ENCODE measurements around the gene ANKS1A.
"Not testable (repeated sequence)": the region's sequence is repeated elsewhere in the genome, so short reads cannot be mapped to it uniquely, and the experiment has no call there.

The ANKS1A gene

DNA sequence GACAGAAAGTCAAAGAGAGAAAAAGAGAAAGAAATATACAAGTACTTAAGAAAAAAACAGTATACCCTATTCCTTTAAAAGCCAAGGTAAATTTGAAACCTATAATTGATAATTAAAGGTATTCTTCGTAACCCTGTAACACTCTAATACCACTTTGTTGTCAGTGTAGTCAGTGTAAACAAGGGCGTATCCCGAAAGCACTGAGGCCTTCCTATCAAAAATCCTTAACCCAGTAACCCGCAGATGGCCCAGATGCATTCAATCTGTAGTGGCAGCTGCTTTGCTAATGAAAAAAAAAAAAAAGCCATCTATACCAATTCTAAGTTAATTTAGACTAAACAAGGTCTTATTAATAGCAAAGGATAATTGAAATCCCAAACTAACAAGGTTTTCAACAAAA, 110.9 kb downstream of the ANKS1A start:
- not testable (repeated sequence) for DNase-seq

DNA sequence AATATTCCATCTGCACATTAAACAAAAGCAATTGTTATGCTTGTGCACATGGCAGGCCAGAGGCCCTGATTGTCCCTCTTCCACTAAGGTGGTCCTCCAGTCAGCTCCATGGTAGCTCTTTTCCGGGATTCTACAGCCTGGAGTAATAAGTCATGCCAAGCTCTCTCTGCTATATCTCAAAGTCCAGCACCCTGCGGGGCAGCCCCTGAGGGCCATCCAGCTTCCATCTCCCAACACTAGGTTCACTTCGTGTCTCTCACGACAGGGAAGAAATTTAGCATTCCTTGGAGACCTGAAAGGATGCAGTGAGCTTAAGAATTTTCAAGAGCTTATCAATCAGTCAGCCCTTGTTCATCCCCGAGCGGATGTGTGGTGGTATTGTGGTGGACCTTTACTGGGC, 112.3 kb downstream of the ANKS1A start:
- not testable (repeated sequence) for DNase-seq

DNA sequence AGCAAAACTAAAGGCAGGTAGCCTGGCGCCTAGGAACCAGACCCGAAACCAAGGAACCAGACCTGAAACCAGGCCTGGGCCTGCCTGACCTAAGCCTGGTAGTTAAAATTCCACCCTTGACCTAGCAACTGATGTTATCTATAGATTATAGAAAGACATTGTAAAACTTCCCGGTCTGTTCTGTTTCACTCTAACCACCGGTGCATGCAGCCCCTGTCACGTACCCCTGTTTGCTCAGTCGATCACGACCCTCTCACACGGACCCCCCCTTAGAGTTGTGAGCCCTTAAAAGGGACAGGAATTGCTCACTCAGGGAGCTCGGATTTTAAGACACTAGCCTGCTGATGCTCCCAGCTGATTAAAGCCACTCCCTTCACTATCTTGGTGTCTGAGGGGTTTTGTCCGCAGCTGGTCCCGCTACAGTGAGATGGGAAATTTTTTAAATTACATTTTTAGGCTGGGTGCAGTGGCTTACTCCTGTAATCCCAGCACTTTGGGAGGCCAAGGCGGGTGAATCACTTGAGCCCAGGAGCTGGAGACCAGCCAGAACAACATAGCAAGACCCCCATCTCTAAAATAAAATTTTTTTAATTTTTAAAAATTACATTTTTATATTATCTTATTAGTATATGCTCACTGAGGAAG, 115.0 kb downstream of the ANKS1A start:
- not testable (repeated sequence) for DNase-seq

DNA sequence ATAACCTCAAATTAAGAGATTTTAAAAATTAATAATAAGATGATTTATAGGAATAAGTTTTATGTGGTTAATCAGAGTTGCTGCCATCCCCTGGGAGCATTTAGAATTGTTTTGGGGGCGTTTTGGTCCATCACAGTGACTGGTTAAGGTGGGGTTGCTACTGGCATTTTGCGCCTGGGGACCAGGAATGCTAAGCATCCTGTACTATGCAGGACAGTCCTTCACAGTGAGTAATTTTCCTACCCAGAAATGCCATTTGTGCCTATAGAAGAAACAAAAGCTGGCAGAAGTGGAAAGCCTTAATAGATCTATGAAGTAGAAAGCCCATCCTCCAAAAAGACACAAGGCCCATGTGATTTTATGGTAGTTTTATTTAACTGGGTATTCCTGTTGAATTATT, 118.0 kb downstream of the ANKS1A start:
- DNase-seq: no peak

DNA sequence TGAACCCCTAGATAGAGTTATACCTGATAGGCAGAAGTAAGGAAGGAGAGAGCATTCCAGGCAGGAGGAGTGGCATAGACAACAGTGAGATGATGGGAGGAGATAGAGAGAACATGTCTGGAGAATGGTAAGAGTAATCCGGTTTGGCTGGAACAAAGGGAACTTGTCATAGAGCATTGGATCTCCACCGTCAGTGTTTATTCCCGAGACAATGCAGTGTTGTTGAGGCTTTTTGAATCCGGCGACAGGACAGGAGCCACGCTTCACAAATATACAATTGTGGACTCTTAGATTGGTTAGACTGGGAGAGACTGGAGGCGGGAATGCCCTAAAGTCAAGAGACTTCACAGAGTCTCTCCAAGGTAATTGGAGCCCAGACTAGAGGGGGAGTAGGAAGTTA, 119.8 kb downstream of the ANKS1A start:
- DNase-seq: peak; percentile 83

DNA sequence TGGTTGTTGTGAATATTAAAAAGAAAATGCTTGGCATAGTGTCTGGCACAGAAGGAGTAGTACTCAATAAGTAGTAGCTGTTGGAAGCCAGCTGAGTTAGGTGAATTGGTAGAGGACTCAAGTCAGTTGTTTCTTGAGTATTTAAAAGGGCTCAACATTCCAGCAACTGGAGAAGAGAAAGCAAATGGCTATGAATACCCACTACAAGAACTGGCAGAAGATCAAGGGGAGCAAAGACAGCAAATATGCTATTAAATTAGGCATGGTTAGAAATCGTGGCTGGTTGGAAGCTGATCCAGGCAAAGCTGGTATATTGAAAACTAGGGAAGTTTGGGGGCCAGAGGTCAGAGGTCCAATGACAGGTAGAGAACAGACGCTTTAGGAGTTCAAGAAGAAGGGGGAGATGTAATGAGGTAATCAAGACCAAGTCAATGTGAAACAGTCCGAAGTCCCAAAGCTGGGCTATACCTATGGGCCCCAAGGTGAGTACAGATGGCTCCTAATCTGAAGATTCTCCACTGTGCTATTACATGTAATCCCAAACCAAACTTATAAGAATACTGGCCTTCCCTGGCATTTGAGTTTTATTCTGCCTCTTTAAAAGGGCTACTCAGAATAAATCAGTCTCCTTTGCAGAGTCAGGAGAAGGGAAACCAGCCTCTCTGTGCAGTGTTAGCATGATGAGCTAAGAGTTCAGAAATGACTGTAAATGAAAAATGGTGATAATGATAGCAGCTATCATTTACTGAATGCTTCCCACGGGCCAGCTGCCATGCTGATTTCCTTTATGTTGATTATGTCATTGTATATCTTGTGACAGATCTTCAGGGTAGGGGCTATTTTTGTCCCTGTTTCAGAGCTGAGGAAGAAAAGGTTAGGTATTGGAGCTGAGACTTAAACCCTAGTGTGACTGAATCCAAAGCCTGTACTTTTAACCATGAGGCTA, 122.3 kb downstream of the ANKS1A start:
- DNase-seq: no peak

DNA sequence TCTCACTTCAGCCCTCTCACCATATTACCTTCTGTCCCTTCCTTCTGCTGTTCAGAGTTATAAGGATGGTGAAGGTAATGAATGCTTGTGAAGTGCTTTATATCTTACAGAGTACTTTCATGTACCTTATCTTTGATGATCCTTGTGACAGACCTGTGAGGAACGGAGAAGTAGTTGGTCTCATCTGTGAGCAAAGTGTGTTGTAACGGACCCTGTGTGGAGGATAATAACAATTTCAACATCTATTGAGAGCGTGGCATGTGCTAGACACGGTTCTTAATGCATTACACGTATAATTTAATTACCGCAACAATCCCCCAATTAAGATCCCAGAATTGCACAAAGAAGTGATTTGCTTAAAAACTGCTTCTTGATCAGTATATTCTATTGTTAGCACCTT, 124.6 kb downstream of the ANKS1A start:
- DNase-seq: no peak

DNA sequence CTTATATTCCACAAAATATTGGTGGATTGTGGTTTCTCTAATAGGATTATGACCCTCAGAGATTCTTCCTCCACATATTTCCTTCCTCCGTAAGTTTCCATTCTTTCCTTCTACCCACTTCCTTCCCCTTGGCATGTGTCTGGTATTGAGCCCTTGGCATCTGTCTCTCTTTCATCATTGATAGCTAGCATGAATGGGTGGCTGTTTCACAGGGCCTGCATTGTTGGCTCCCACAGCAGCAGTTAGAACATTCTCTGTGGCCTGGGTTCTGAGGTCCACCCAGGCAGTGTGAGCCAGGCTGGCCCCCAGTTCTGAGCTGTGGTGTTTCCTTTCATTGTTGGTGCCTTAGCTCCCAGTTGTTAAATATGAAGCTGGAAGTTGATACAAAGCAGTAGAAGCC, 125.3 kb downstream of the ANKS1A start:
- peak; percentile 87 for DNase-seq

DNA sequence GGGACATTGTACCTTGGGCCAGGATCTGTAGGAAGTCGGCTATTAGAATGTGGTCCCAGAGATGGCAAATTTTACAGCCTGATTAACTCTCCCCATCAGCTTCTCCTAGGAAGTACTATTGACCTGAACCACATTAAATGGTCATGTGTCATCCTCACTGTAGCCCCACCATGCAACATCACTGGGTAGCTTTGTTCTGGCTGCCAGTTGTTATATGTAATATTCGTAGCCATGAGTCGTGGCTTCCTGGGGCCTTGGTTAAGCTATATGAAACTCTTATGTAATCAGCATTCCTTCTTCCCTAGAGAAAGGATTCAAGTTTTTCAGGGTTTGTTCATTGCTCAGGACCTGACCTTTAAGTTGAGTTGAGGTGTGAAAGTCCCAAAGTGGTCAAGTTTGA, 125.7 kb downstream of the ANKS1A start:
- no peak for DNase-seq

DNA sequence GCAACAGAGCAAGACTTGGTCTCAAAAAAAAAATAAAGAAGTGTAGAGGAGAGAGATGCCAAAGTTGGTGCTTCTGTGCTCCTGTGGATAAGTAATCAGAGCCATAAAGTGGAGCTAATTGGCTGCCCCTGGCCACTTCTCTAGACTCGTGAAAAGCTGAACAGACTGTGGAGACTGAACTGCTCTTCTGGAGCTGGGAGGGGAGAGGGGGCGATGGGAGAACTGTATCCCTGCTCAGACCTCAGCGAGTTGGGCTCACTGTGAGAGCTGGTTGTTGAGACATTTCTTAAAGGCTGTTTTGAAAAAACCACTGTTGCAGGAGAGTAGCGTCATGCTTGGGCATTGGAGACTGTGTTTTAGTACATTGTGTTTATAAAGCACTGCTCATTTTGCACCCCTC, 126.4 kb downstream of the ANKS1A start:
- DNase-seq: no peak

DNA sequence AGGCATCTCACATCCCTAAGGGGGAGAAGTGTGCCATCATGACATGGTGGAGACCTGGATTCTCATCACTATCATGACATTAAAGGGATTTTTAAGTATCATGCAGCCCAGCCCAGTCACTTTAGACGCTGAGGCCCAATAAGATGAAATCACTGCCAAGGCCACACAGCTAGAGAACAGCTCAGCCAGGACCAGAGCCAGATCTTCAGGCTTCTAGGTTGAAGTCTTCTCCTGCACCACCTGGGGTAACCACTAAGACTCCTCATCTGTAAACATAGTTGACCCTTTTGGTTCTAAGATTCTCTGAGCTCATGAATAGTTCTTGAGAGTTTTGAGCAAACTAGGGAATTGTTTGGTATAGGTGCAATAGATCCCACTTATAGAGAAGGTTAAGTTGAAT, 126.9 kb downstream of the ANKS1A start:
- no peak for DNase-seq

DNA sequence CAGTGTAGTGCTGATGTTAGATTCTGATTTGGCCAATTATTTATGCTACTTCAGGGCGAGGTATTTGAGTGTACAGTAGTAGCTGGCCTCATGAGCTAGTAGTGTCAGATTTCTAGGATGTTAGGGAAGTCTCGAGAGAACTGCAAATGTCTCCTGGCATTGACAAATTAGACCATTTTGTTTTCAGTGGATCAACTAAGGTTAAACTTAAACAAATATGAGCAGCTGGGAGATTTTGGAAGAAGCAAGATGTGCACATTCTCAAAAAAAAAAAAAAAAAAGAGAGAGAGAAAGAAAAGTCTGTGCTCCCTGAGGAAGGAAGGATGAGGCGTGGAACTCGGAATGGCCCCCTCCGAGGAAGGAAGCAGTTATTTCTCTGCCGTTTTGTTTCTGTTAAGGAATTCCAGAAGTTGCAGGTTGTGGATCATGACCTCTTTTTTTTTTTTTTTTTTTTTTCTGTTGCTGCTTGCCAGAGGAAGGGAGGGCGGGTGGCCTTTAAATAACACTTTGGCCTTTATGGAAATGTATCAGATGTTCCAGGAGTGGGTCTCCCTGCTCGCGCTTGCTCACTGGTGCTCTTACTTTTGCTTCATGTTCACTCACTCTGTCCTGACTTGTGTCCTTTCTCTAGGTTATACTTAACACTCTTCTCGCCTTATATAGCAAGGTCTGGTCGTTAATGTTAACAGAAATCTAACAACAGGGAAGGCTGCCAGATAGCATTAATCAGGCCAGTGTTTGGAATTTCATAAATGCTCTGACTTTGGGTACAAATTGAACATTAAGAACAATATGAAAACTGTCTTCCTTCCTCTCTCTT, 127.7 kb downstream of the ANKS1A start:
- DNase-seq: no peak

DNA sequence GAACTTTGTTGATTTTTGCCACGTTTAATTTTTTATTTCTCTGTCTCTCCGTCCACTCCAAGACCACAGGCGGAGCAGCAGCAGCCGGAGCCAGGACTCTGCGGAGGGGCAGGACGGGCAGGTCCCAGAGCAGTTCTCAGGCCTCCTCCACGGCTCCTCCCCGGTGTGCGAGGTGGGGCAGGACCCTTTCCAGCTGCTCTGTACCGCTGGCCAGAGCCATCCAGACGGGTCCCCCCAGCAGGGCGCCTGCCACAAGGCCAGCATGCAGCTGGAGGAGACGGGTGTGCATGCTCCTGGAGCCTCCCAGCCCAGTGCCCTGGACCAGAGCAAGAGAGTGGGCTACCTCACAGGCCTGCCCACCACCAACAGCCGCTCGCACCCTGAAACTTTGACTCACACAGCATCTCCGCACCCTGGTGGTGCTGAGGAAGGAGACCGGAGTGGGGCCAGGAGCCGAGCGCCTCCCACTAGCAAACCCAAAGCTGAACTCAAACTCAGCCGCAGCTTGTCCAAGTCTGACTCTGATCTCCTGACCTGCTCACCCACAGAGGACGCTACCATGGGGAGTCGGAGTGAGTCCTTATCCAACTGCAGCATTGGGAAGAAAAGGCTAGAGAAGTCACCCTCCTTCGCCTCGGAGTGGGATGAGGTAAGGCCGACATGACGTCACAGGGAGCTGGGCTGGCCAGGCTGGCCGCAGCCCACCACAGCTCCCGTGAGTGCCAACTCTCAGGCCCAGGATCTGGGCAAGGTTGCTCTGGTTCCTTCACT, 128.5 kb downstream of the ANKS1A start:
- DNase-seq: no peak

DNA sequence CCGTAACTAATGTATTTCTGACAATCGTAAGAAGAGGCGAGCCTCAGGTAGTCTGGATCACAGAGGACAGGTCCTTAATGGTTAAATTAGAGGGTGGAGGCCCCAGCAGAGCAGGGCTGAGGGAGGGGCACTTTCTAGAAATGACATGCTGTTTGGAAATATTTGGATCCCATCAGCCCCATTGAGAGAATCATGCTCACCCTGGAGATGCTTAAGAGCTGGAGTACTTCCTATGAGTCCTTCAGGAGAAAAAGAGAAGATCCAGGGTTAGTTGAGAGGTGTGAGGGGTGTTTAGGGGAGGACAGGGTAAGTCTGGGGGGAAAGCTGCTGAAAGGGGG, 129.1 kb downstream of the ANKS1A start:
- no peak for DNase-seq

DNA sequence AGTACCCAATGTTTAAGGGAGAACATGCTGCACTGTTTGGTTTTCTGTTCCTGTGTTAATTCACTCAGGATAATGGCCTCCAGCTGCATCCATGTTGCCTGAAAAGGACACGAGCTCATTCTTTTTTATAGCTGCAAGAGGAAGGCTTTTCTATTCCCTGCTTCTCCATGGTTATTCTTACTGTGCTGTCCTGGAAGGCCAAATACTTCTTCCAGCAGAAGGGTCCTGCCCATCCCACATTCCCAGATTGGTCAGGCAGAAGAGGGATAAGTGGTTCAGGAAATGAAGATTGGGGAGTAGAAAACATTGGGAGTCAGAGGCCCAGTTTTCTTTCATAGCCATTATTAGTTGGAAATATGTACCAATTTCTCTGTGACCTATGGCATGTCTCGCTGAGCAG, 129.7 kb downstream of the ANKS1A start:
- DNase-seq: no peak

DNA sequence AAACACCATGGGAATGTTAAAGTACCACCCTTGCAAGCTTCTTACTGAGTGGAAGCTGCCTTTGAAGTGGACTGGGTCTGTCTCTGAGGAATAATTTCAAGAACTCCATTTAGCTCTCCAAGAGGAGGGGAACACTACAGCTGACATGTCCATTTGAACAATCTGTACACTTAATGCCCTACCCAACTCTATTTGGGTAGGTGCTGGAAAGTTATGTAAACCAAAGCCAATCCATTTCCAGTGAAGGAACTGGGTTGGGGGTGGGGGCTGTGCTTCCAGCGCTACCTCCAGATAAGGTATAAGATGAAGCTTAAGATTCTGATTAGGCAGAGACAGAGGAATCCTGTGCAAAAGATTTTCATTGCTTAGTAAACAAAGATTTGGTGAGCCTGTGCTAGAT, 130.1 kb downstream of the ANKS1A start:
- DNase-seq: no peak

DNA sequence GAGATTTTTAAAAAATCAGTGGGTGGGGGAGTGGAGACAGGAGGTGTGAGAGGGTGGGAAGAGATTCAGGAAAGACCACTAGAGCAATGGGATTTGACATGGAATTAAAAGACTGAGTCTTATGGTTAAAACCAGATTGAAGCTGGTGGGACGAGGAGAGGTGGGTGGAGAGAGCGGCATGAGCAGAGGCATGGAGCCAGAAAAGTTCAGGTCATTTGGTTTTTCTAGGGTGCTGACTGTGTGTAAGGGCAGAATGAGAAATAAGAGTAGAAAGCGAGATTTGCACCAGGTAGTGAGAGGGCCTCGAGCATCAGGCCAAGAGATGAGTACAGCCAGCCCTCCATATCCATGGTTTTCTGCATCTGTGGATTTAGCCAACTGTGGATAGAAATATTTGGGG, 130.8 kb downstream of the ANKS1A start:
- DNase-seq: no peak

DNA sequence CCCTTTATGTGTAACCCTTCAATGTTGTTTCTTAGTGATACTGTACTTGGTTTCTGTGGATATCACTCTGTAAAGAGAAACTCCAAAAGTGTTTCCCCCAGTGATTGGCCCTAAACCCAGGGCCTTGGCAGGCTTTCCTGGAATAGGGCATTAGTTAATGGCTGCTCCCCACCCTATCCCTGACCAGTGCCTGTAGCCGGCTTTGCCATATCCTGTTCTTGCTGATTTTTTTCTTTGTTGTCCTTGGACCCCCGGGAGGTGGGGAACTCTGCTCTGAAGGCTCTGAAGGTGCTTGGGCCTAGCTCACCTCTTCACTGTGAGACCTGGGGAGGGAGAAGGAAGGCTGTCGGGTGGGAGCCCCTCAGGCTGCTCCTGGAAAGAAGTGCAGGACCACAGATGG, 131.9 kb downstream of the ANKS1A start:
- DNase-seq: no peak

DNA sequence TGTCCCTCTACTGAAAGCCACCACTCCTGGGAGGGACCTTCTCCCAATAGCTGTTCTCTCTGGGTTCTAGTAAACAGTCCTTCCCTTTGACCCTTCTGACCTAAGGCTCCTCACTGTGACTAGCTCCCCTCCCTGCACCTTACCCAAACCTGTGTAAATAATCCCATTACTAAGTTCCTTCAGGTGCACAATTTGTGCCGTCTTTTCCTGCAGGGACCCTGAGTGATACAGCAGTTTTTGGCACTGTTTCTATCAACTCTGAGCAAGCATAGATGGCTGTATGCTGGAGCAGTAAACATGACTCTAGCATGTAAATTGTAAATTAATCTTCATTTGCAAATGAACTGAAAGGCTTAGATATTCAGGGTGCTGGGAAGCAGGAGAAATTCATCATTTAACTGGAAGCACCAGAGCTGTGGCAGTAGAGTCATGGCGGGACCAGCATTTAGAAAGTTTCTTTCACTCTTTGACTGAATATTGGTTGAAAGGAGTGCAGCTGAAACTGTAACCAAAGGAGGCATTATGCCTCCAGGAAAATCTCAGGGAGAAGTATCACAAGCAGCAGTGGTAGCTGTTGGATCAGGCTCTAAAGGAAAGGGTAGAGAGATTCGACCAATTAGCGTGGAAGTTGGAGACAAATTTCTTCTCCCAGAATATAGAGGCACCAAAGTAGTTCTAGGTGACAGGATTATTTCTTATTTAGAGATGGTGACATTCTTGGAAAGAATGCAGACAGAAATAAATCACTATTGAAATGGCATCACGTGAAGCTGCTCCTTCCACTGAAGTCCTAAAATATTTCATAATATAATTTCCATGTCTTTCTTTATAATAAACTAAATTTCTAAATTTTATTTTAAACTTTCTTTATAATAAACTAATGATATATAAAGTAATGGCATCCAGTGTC, 134.3 kb downstream of the ANKS1A start:
- DNase-seq: no peak

DNA sequence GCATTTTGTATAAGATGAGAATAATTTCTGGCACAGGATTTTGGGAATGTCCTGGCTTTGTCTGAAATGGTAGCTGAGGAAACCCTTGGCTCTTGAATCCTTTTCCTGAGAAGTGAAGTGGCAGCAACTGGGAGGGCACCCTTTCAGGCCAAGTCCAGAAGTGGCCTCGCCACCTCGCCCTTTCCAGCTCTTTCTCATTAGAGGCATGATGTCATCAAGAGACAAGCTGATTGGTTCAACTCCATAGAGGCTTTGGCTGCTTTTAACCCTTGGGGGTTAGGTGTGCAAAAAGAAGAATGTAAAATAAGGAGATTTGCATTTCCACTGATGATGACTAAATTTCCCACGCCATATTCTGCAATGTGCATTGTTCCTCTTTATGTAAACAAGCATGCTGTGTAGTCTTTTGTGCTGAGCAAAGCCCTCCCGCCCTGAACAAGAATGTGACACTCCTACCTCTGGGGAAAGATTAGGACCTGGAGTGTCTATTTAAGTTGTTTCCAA, 135.5 kb downstream of the ANKS1A start:
- DNase-seq: peak; percentile 61

All from midbrain (tissue), 1 donor.